GM13977 (cell line): ENCODE measurements around the gene RIT1.

Source experiments
- DNase-seq: peaks from one replicate; pipeline ENCODE4 v3.0.0; 2012; ENCODE audit warnings: low spot score
- CTCF ChIP-seq: IDR thresholded peaks from 2 replicates; pipeline ENCODE4 v1.5.1; 2012; ENCODE audit warnings: mild to moderate bottlenecking, control low read depth; ENCODE audit not compliant: insufficient read depth; ENCODE audit errors: extremely low read depth, missing control alignments
- in situ Hi-C: fragments of 300-500 bp; cut with MboI; formaldehyde crosslinking; loops from one replicate; pipeline ENCODE4 v1.12.0; 2022; ENCODE audit warnings: low sequenced_read_pairs, low pct_unique_long_range_greater_than_20kb, mixed read lengths, inconsistent platforms; ENCODE audit not compliant: unreplicated experiment

RIT1 gene

GRCh38 chr1:155920717-155921116, 9.6 kb upstream of the RIT1 start:
- DNase-seq: no peak
- no peak for TF ChIP-seq CTCF
- in situ Hi-C loops: no loop called here

DNA sequence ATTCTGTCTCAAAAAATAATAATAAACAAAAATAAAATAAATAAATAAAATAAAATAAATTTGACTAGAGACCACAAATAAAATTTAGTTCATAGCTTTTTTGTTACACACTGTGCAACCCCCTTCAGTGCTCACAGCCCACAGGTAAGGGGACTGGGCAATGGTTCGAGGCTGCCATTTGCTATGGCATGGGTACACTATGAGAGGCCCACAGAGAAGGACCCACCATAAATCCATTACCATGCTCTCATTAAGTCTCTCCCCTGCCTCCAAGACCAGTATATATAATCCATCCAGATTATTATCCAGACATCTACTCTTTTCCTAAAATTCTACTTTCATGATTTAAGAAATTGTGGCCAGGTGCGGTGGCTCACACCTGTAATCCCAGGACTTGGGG, 8.7 kb upstream of the RIT1 start:
- in situ Hi-C loops: no loop called here
- DNase-seq: no peak
- TF ChIP-seq CTCF: no peak

- TF ChIP-seq CTCF: no peak
- in situ Hi-C loops: no loop called here
- no peak for DNase-seq
These were observed 7.5 kb upstream of the RIT1 start for GRCh38 chr1:155918660-155919059.

DNA sequence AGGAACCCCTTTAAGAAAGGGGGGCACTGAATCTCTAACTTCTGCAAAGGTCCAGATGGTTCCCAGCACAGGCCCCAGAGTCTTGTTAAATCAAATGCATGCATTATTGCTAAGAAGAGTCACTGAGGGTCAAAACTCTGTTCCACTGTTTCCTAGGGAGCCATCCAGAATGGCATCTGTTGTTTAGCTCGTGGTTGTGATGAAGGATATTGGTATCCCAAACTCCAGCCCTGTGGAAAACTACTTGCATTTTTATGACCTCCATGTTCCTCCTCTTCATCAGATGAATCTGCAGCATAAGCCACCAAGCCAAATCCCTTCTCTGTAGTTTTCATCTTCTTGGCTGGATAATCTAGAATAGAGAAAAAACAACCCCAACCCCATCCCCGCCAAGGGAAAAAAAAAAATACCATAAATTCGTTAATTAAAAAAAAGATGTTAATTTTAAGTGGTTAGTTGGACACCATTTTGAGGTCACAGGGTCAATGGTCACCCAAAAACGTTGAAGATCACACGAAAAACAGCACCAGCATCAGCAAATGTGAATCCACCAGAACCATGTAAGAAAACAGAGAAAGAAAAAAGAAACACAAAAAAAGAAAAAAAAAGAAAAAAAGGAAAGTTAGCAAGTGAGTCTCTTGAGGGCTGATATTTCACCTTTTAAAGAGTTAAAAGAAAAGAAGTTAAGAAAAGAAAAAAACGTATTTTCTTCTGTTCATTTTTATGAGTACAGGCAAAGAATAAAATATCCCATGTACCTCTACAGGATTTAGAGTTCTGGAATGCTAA, 3.0 kb upstream of the RIT1 start:
- no peak for TF ChIP-seq CTCF
- DNase-seq: no peak
- in situ Hi-C loops: no loop called here

DNA sequence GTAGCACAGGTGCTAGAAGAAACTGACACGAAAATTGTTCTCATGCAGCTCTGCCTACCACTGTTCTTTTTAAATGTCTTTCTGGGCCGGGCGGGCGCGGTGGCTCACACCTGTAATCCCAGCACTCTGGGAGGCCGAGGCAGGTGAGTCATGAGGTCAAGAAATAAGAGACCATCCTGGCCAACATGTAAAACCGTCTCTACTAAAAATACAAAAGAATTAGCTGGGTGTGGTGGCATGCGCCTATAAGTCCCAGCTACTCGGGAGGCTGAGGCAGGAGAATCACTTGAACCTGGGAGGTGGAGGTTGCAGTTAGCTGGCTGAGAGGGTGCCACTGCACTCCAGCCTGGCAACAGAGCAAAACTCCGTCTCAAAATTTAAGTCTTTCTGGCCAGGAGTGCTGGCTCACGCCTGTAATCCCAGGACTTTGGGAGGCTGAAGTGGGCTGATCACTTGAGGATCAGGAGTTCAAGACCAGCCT, 947 bp upstream of the RIT1 start:
- in situ Hi-C loops: no loop called here
- no peak for DNase-seq
- no peak for TF ChIP-seq CTCF

DNA sequence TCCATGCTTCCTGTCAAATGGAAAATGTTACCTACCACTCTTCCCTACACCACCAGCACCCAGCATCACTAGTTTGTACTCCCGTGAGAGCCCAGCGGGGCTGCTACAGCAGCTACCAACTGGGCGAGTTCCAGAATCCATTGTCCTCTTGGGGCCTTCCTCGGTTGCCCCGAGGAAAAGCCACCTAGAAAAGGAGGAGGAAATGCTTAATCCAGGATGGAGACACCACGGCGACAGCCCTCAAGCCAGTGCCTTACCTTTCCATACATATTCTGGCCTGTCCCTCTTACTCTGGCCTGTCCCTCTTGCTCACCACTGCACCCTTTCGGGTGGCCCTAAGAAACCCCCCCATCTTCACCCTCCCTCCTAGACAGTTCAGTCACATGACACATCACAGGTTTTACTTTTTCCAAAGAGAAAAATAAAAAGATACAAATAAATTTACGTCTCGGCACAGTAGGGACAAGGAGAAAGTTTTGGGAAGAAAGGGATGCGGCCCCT, 478 bp downstream of the RIT1 start:
- in situ Hi-C loops: no loop called here
- peak; percentile 44 for DNase-seq
- TF ChIP-seq CTCF: peak; percentile 22
